ENCODE data around the gene KLF16. TPM values are rescaled to one million over a fixed set of nuclear protein-coding genes. Genes with fewer than 3 reads are reported as not detected.

Gene KLF16
- total RNA-seq, 1 donor, result 6.9 TPM

GRCh38 chr19:1906985-1907562 lies 43.7 kb upstream of the KLF16 start:
- Histone ChIP-seq H3K4me2 (ENCODE audit: insufficient read depth, low read length) (no peak overlapping the region), H3K4me1 (ENCODE audit: insufficient read depth, low read length) (peaks cover 16% of the 10 kb centered on the region), H3K4me3 (ENCODE audit: insufficient read depth, low read length) (no peak overlapping the region), H3K36me3 (ENCODE audit: insufficient read depth, low read length) (no peaks in the 10 kb centered on the region), H2AFZ (ENCODE audit: low read length) (no peak overlapping the region), H3K27ac (ENCODE audit: low read depth, low read length) (no peak overlapping the region), H4K20me1 (ENCODE audit: insufficient read depth, low read length) (peaks cover 25% of the 10 kb centered on the region), H3K79me2 (ENCODE audit: insufficient read depth, low read length) (peaks cover 63% of the 10 kb centered on the region), H3K9me3 (ENCODE audit: low read depth, low read length) (no peaks in the 10 kb centered on the region), H3K27me3 (ENCODE audit: insufficient read depth, low read length) (no peaks in the 10 kb centered on the region)
- DNase-seq (ENCODE audit: insufficient read length, low spot score, missing footprints), result no peak
- no peak for TF ChIP-seq CTCF (IDR thresholded peaks at IDR 0.05; ENCODE audit: extremely low read depth, low read depth, low read length)

- H2AFZ ChIP-seq (ENCODE audit: low read length), result peak overlapping the region; percentile 78
- H3K27me3 ChIP-seq (ENCODE audit: insufficient read depth, low read length), result no peaks in the 10 kb centered on the region
- H3K27ac ChIP-seq (ENCODE audit: low read depth, low read length), result peak overlapping the region; percentile 60
- no peaks in the 10 kb centered on the region for H3K36me3 ChIP-seq (ENCODE audit: insufficient read depth, low read length)
- no peak for DNase-seq (ENCODE audit: insufficient read length, low spot score, missing footprints)
- H4K20me1 ChIP-seq (ENCODE audit: insufficient read depth, low read length), result peaks cover 20% of the 10 kb centered on the region
- peak overlapping the region; percentile 91 for H3K4me3 ChIP-seq (ENCODE audit: insufficient read depth, low read length)
- no peak for TF ChIP-seq CTCF (IDR thresholded peaks at IDR 0.05; ENCODE audit: extremely low read depth, low read depth, low read length)
- peaks cover 52% of the 10 kb centered on the region for H3K79me2 ChIP-seq (ENCODE audit: insufficient read depth, low read length)
- peak overlapping the region; percentile 85 for H3K4me2 ChIP-seq (ENCODE audit: insufficient read depth, low read length)
- H3K4me1 ChIP-seq (ENCODE audit: insufficient read depth, low read length), result peaks cover 16% of the 10 kb centered on the region
- H3K9me3 ChIP-seq (ENCODE audit: low read depth, low read length), result no peaks in the 10 kb centered on the region
Observed at GRCh38 chr19:1905863-1906375, 42.5 kb upstream of the KLF16 start.

GRCh38 chr19:1905110-1905862 lies 41.9 kb upstream of the KLF16 start, which contains the start of the genes ADAT3 and SCAMP4:
TSS of gene ADAT3 (plus strand) at chr19:1905399. CDS start at chr19:1912048, 6,649 bp downstream.
TSS of gene SCAMP4 (plus strand) at chr19:1905399. CDS start at chr19:1915020, 9,621 bp downstream.
- Histone ChIP-seq H3K4me1 (ENCODE audit: insufficient read depth, low read length) (peaks cover 16% of the 10 kb centered on the region), H3K9me3 (ENCODE audit: low read depth, low read length) (no peaks in the 10 kb centered on the region), H3K27me3 (ENCODE audit: insufficient read depth, low read length) (no peaks in the 10 kb centered on the region), H4K20me1 (ENCODE audit: insufficient read depth, low read length) (peaks cover 20% of the 10 kb centered on the region), H3K4me2 (ENCODE audit: insufficient read depth, low read length) (peak within 1 kb of the TSS; percentile 85), H3K36me3 (ENCODE audit: insufficient read depth, low read length) (no peaks in the 10 kb centered on the region), H2AFZ (ENCODE audit: low read length) (peak within 1 kb of the TSS; percentile 84), H3K79me2 (ENCODE audit: insufficient read depth, low read length) (peaks cover 47% of the 10 kb centered on the region), H3K4me3 (ENCODE audit: insufficient read depth, low read length) (peak within 1 kb of the TSS; percentile 91), H3K27ac (ENCODE audit: low read depth, low read length) (peak within 1 kb of the TSS; percentile 60)
- peak; percentile 100 for DNase-seq (ENCODE audit: insufficient read length, low spot score, missing footprints)
- no peak for TF ChIP-seq CTCF (IDR thresholded peaks at IDR 0.05; ENCODE audit: extremely low read depth, low read depth, low read length)

- H3K79me2 ChIP-seq (ENCODE audit: insufficient read depth, low read length), result peaks cover 42% of the 10 kb centered on the region
- peak overlapping the region; percentile 81 for H3K4me2 ChIP-seq (ENCODE audit: insufficient read depth, low read length)
- peak overlapping the region; percentile 51 for H3K27ac ChIP-seq (ENCODE audit: low read depth, low read length)
- H3K36me3 ChIP-seq (ENCODE audit: insufficient read depth, low read length), result no peaks in the 10 kb centered on the region
- no peak for DNase-seq (ENCODE audit: insufficient read length, low spot score, missing footprints)
- peak overlapping the region; percentile 84 for H2AFZ ChIP-seq (ENCODE audit: low read length)
- H3K4me1 ChIP-seq (ENCODE audit: insufficient read depth, low read length), result peaks cover 11% of the 10 kb centered on the region
- TF ChIP-seq CTCF (IDR thresholded peaks at IDR 0.05; ENCODE audit: extremely low read depth, low read depth, low read length), result no peak
- peaks cover 15% of the 10 kb centered on the region for H4K20me1 ChIP-seq (ENCODE audit: insufficient read depth, low read length)
- H3K9me3 ChIP-seq (ENCODE audit: low read depth, low read length), result no peaks in the 10 kb centered on the region
- peak overlapping the region; percentile 91 for H3K4me3 ChIP-seq (ENCODE audit: insufficient read depth, low read length)
- H3K27me3 ChIP-seq (ENCODE audit: insufficient read depth, low read length), result no peaks in the 10 kb centered on the region
Observed at GRCh38 chr19:1904860-1905109, 41.4 kb upstream of the KLF16 start.
